ENCODE measurements around the gene SLC22A3. TPM values are rescaled to one million over a fixed set of nuclear protein-coding genes. Genes with fewer than 3 reads are reported as not detected.

Gene SLC22A3
- total RNA-seq: 0.37 and 0.59 TPM in 2 replicates

GRCh38 chr6:160348223-160349019 is at the start of gene SLC22A3:
TSS of gene SLC22A3 (plus strand) at chr6:160348378. CDS start at chr6:160348420, 42 bp downstream.

Other genes starting within 250 kb of the SLC22A3 start
- 0.78 and 1.5 TPM in 2 replicates for gene SLC22A1, start 226.6 kb upstream of the SLC22A3 start, total RNA-seq
- not detected in 2 replicates for gene SLC22A2, start 89.6 kb upstream of the SLC22A3 start, total RNA-seq

Data from subcutaneous preadipocyte (primary cell).